ENCODE results near the gene LZTR1.

GRCh38 chr22:21031545-21032036 lies 49.5 kb downstream of the LZTR1 start:
- no peak for TF ChIP-seq CTCF (conservative IDR thresholded peaks at IDR 0.05; ENCODE audit: low read length)
- no peak for TF ChIP-seq EZH2phosphoT487 (IDR thresholded peaks at IDR 0.05; ENCODE audit: borderline replicate concordance)
